Measurements from ENCODE around the gene AGBL4. TPM values are rescaled to one million over a fixed set of nuclear protein-coding genes. Genes with fewer than 3 reads are reported as not detected.

The AGBL4 gene
- polyA plus RNA-seq, 3 donors = 0.05 TPM; not detected in 2

DNA sequence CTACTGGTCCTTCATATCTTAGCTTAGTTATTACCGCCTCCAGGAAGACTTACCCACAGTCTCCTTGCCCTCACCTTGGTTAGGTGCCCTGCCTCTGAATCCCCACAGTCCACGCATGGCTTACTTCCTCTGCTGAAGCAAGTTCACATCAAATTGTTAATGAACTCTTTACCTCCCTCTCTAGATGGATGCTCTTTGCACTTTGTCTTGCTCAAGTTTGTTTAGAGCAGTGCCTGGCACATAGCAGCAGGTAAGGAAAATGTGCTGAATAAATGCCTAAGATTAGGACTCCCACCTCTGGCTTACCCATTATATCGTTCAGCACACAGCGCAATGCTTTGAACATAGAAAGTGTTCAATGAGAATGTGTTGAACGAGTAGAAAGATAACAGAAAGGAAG lies 1337.6 kb downstream of the AGBL4 start:
- Mint-ChIP-seq H3K36me3 (no peaks in the 10 kb centered on the region), H3K27ac (peak overlapping the region in 1 of 7 donors; percentile 29), H3K9me3 (no peaks in the 10 kb centered on the region), H3K4me1 (no peaks in the 10 kb centered on the region), H3K27me3 (ENCODE audit: low read depth in 3 of 3) (peaks cover 0 to under 1% (median 0%) of the 10 kb centered on the region in 3 donors), H3K4me3 (no peak overlapping the region)
- no peak for TF ChIP-seq CTCF (IDR thresholded peaks at IDR 0.05)
- Histone ChIP-seq H3K9me3 (replicated peaks in 1 of 2; ENCODE audit: control insufficient read depth in 1 of 2, insufficient read depth in 1 of 2, low read length in 2 of 2) (no peaks in the 10 kb centered on the region), H3K27ac (ENCODE audit: low read depth in 1 of 2, low read length in 2 of 2) (no peak overlapping the region), H2AFZ (ENCODE audit: insufficient read depth, low read depth, low read length, poor library complexity, severe bottlenecking) (no peak overlapping the region), H3K27me3 (ENCODE audit: control insufficient read depth in 2 of 2, insufficient read depth in 2 of 2, low read length in 2 of 2) (no peaks in the 10 kb centered on the region), H3K36me3 (replicated peaks in 1 of 2; ENCODE audit: control insufficient read depth in 1 of 2, insufficient read depth in 2 of 2, low read length in 2 of 2) (no peaks in the 10 kb centered on the region), H3K4me1 (ENCODE audit: control insufficient read depth in 1 of 2, insufficient read depth in 2 of 2, low read length in 2 of 2) (no peaks in the 10 kb centered on the region), H3K9ac (ENCODE audit: insufficient read depth, low read length, poor library complexity, severe bottlenecking) (no peak overlapping the region), H4K20me1 (ENCODE audit: insufficient read depth, low read length) (no peaks in the 10 kb centered on the region), H3K4me2 (replicated peaks; ENCODE audit: extremely low read depth, low read length, poor library complexity, severe bottlenecking) (no peak overlapping the region), H3K4me3 (replicated peaks in 1 of 3; ENCODE audit: low read depth in 2 of 3, low read length in 3 of 3) (no peak overlapping the region), H3K79me2 (ENCODE audit: insufficient read depth, low read length) (no peaks in the 10 kb centered on the region)
- DNase-seq = no peak
- intact Hi-C loops (cut with micrococcal nuclease) = no loop called here
- WGBS (ENCODE audit: insufficient coverage) = 87% methylated on average over 3 of the region's 5 CpGs

DNA sequence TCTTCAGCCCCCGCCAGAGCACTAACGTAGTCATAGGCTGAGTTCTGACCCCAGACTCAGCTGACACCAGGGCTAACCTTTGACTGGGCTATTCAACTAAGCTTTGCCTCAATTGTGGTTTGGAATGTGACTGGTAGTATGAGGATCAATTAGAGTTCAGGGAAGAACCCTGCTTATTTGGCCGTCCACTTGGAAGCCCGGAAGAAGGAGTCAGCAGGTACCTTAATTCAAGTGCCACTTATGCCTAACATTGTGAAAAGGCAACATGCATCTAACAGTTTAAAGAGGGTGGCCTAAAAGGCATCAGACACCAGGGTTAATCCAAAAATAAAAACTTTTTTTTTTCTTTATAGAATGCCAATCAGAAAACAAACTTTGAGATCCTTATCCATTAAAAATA lies 1339.4 kb downstream of the AGBL4 start:
- WGBS (ENCODE audit: insufficient coverage) = 93% methylated on average over 3 of the region's 4 CpGs
- no peaks in the 10 kb centered on the region for H4K20me1 ChIP-seq (ENCODE audit: insufficient read depth, low read length)
- intact Hi-C loops (cut with micrococcal nuclease) = no loop called here
- H3K4me3 Mint-ChIP-seq = no peak overlapping the region
- no peaks in the 10 kb centered on the region for H3K9me3 Mint-ChIP-seq
- no peak overlapping the region for H3K9ac ChIP-seq (ENCODE audit: insufficient read depth, low read length, poor library complexity, severe bottlenecking)
- H3K27ac Mint-ChIP-seq = no peak overlapping the region
- H3K4me2 ChIP-seq (replicated peaks; ENCODE audit: extremely low read depth, low read length, poor library complexity, severe bottlenecking) = no peak overlapping the region
- TF ChIP-seq CTCF (IDR thresholded peaks at IDR 0.05) = no peak
- H2AFZ ChIP-seq (ENCODE audit: insufficient read depth, low read depth, low read length, poor library complexity, severe bottlenecking) = no peak overlapping the region
- H3K4me1 ChIP-seq (ENCODE audit: control insufficient read depth in 1 of 2, insufficient read depth in 2 of 2, low read length in 2 of 2) = no peaks in the 10 kb centered on the region
- no peaks in the 10 kb centered on the region for H3K36me3 ChIP-seq (replicated peaks in 1 of 2; ENCODE audit: control insufficient read depth in 1 of 2, insufficient read depth in 2 of 2, low read length in 2 of 2)
- no peaks in the 10 kb centered on the region for H3K36me3 Mint-ChIP-seq
- H3K9me3 ChIP-seq (replicated peaks in 1 of 2; ENCODE audit: control insufficient read depth in 1 of 2, insufficient read depth in 1 of 2, low read length in 2 of 2) = no peaks in the 10 kb centered on the region
- no peak overlapping the region for H3K27ac ChIP-seq (ENCODE audit: low read depth in 1 of 2, low read length in 2 of 2)
- no peak overlapping the region for H3K4me3 ChIP-seq (replicated peaks in 1 of 3; ENCODE audit: low read depth in 2 of 3, low read length in 3 of 3)
- no peaks in the 10 kb centered on the region for H3K27me3 ChIP-seq (ENCODE audit: control insufficient read depth in 2 of 2, insufficient read depth in 2 of 2, low read length in 2 of 2)
- peaks cover 0 to 1% (median 0%) of the 10 kb centered on the region in 3 donors for H3K27me3 Mint-ChIP-seq (ENCODE audit: low read depth in 3 of 3)
- no peak for DNase-seq
- no peaks in the 10 kb centered on the region for H3K79me2 ChIP-seq (ENCODE audit: insufficient read depth, low read length)
- H3K4me1 Mint-ChIP-seq = peaks cover 3% of the 10 kb centered on the region
